WTC11 (cell line): Measurements from ENCODE around the gene ISCU. TPM values are rescaled to one million over a fixed set of nuclear protein-coding genes. Genes with fewer than 3 reads are reported as not detected.

Experiments used
- total RNA-seq: library from RNA; stranded (reverse); gene quantifications from 3 replicates; pipeline ENCODE4 v1.2.3, GENCODE V29; 2021

ISCU gene
- total RNA-seq, 1 experiment from 2014 or later, result 85.9 TPM

Other genes starting within 250 kb of the ISCU start
- gene CMKLR1, start 223.3 kb upstream of the ISCU start, total RNA-seq, result 1.4 to 1.9 TPM (median 1.6 TPM) in 3 replicates
- gene FICD, start 47.3 kb upstream of the ISCU start, total RNA-seq, result 4.4 to 6.7 TPM (median 6.3 TPM) in 3 replicates
- gene SART3, start 1.4 kb upstream of the ISCU start, total RNA-seq, result 75.6 to 91.2 TPM (median 76.8 TPM) in 3 replicates
- 0.16 to 0.25 TPM (median 0.20 TPM) in 3 replicates for gene TMEM119, start 35.5 kb downstream of the ISCU start, total RNA-seq
- 0.18 to 0.46 TPM (median 0.21 TPM) in 3 replicates for gene SELPLG, start 71.3 kb downstream of the ISCU start, total RNA-seq
- gene CORO1C, start 168.9 kb downstream of the ISCU start, total RNA-seq, result 108 to 114 TPM (median 113 TPM) in 3 replicates